GM21576 (cell line): Measurements from ENCODE around the gene SPRR1B.
"Not testable (repeated sequence)": the region's sequence is repeated elsewhere in the genome, so short reads cannot be mapped to it uniquely, and the experiment has no call there.

ENCODE experiments used
- ATAC-seq: cut with Tn5 transposase; IDR thresholded peaks from one replicate; pipeline ENCODE4 v1.9.1; 2021; ENCODE audit warnings: mild to moderate bottlenecking, moderate library complexity; ENCODE audit not compliant: unreplicated experiment

SPRR1B gene

DNA sequence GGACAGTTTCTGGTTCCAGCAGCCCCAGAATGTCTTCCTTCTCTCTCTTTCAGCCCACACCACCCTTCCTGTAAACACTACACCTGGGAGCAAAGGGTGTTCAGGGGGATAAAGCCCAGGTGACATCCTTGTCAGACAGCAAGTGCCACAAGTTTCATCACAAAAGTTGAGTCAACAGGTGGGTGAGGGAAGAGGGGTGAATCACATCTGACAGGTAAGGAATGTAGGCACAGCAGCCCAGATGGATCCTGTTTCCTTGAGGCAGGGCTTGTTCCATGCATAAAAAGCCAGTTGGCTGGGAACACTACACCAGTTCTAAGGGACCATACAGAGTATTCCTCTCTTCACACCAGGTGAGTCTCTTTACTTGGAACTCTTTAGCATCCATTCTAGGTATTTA, at the start of gene SPRR1B:
Gene SPRR1B (plus strand): TSS at position 309 of the 400 bp plus-strand sequence. CDS start 1,143 bp downstream, outside the sequence.
- no peak for ATAC-seq

- ATAC-seq, result no peak
These were observed 48.9 kb upstream of the SPRR1B start for GRCh38 chr1:152982076-152982475.

DNA sequence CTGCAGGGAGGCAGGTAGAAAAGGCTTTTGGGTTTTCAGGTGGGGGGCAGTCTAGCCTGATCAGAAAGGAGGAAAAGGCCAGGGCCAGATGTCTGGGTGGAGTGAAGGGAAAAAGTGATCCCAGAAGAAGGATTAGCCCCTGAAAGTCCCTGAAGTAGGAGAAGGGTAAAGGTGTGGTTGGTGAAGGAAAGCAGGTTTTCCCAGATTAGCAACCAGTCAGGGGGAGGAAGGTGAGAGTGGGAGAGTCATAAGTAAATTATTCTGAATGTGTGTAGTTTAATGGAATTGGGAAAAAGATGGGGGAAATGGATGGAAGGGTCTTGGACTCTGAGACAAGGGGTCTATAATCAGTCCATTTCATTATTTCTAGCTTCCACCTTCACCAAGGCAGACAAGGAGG, 47.8 kb upstream of the SPRR1B start:
- ATAC-seq, result no peak

GRCh38 chr1:152983743-152984142, 47.3 kb upstream of the SPRR1B start, which contains the start of gene SPRR1A:
Gene SPRR1A (plus strand): TSS chr1:152984081. CDS start chr1:152985231, 1,150 bp downstream.
- no peak for ATAC-seq

DNA sequence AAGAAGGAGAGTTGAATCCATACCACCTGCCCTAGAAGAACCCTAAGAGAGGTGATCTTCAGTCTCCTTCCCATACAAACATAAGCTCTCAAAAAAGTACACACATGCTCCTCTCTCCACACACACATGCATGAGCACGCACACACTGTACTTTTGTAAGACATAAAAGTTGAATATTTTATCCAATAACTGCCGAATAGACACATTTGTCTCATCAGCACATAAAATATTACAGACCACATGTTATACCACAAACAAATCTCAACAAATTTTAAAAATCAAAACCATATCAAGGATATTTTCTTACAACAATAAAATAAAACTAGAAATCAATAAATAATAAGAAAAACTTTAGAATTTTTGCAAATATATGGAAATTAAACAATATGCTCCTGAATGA, 44.4 kb upstream of the SPRR1B start:
- ATAC-seq, result no peak

GRCh38 chr1:152993186-152993585, 37.8 kb upstream of the SPRR1B start:
- no peak for ATAC-seq

DNA sequence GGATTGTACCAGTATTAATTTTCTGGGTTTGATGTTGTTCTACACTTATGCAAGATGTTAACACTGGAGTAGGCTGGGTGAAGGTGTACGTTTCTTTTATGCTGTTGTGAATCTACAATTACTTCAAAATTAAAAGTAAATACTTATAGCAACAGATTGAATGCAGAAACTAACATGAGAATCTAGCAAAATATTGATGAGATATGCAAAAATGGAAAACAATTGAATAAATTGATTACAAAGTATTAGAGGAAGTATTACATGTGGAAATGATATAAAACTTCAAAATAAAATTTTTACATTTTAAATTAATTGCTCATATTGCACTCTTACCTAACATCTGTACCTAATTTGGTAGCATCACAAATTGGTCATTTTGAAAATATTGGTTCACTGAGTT, 35.2 kb upstream of the SPRR1B start:
- no peak for ATAC-seq

- no peak for ATAC-seq
These were observed 34.2 kb upstream of the SPRR1B start for GRCh38 chr1:152996633-152997400.

GRCh38 chr1:152997901-152998300, 33.1 kb upstream of the SPRR1B start:
- ATAC-seq, result no peak

GRCh38 chr1:152998476-152998875, 32.5 kb upstream of the SPRR1B start:
- no peak for ATAC-seq

DNA sequence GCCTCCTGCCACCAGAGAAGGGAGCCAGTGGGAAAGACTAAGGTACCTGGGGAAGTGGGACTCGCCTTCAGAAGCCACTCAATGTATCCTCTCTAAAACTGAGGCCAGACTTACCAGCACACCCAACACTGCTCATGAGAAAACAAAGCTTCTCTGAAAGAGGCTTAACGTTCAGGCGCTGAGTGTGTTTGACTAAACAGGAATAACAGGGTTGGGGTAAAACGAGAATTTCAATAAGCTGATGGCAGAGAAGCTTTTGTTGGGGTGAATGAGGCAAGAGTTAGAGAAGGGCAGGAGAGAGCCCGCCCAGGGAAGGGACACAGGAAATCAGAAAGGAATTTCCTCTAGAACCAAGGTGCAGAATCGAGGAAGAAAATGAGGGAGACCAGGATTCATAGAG, 31.2 kb upstream of the SPRR1B start:
- no peak for ATAC-seq

GRCh38 chr1:153000294-153000693, 30.7 kb upstream of the SPRR1B start:
- ATAC-seq, result no peak

DNA sequence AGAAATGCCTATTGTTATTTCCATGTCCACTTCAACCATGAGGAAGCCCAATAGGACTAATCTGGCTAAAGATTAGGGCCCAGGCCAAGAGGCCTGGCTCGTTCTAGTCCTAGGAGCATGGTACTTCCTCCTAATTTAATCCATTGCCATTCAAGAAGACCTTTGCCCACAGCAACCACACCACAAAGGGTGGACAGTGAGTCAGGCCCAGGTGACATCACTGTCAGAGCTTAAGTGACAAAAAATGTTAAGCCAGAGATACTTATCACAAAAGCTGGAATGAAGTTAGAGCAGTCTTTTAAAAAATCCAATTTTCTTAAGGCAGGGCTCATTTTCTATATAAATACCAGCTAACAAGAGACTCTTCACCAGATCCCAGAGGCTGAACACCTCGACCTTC, 29.6 kb upstream of the SPRR1B start, which contains the start of gene SPRR3:
Gene SPRR3 (plus strand): TSS at position 368 of the 400 bp plus-strand sequence. CDS start 1,272 bp downstream, outside the sequence.
- no peak for ATAC-seq

- ATAC-seq, result not testable (repeated sequence)
These were observed 19.7 kb upstream of the SPRR1B start for GRCh38 chr1:153011235-153011758.

GRCh38 chr1:153021829-153022228, 9.2 kb upstream of the SPRR1B start:
- not testable (repeated sequence) for ATAC-seq

DNA sequence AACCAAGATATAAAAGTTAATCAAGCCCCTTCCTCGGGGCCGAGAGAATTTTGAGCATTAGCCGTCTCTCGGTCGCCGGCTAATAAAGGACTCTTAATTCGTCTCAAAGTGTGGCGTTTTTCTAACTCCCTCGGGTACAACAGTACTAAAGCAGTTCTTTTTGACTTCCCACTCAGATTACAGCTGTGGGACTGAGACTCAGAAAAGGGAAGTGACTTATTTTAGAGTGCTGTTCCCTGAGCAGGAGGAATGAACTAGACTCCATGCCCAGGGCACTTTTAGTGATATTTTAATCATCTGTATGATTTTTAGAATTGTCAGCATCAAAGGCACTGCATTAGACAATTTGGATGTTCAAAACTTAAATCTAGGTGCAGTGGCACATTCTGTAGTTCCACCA, 8.7 kb upstream of the SPRR1B start:
- not testable (repeated sequence) for ATAC-seq

DNA sequence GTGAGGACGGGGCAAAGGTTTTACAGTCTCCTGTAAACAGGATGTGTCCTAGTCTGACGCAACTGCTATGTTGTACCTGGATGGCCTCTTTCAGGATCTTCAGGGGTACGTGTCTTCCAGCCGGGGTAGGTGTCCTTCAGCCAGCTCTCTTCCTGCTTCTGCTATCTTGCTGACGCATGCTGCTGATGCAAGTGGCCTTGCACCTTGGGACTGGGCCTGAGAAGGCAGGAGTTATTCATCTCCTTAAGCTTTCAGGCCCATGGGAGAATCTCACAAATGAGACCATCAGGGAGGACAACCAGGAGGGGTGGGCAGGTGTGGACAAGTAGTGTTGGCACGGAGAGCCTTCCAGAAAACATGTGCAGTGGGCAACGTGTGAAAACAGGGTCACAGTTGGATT, 7.9 kb upstream of the SPRR1B start:
- no peak for ATAC-seq

DNA sequence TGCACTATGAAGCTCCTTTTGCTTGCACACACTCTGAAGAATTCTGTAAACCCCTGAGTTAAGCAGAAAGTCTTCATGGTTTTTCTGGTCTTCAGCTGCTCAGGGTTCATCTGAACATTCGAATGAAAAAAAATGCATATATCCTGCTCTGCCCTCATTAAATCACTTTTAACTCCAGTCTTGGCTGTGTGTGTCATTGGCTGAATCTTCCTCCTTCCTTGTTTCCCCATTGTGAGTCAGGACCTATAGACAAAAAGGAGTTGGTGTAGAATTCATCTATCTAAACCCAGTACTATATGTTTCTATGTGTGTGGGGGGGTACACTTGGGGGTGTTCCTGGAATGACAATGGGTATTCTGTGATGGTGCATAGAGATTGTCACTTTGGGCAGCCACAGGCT, 6.6 kb upstream of the SPRR1B start:
- ATAC-seq, result no peak

GRCh38 chr1:153025797-153026196, 5.2 kb upstream of the SPRR1B start:
- ATAC-seq, result no peak

- no peak for ATAC-seq
These were observed 2.2 kb upstream of the SPRR1B start for GRCh38 chr1:153028766-153029165.

DNA sequence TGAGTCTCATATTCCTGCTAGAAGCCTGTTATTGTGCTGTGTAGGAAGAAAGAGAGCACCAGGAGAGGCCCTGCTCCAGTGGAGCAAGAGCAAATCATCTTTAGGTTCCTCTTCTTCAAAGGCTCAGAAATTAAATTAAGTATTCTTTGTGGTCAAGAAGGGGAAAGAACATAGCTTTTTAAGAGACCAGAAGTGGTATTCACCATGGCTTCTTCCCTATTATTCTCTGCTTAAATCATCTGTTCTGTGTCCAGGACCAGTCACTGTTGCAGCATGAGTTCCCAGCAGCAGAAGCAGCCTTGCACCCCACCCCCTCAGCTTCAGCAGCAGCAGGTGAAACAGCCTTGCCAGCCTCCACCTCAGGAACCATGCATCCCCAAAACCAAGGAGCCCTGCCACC, 1.1 kb downstream of the SPRR1B start:
- ATAC-seq, result no peak

DNA sequence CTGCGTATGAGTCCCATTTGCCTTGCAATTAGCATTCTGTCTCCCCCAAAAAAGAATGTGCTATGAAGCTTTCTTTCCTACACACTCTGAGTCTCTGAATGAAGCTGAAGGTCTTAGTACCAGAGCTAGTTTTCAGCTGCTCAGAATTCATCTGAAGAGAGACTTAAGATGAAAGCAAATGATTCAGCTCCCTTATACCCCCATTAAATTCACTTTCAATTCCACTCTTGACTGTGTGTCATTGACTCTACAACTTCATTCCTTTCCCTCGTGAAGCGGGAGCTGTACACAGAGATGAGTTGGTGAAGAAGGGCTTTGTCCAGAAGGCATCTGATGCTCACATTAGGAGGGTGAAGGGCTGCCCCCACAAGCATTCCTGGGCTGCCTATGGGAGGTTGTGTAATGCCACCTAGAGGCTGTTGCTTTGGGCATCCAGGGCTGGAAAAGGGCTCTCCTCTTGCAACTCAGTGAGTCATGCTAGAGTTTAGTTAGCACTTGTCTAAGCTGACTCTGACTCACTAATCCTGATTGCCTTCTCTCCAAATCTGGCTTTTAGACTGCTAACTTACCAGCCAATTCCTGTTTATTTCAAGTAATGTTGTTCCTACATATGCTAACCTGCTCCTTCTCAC, 1.8 kb downstream of the SPRR1B start:
- no peak for ATAC-seq
